HepG2 (cell line): ENCODE results near the gene ZCCHC24.
"Not testable (repeated sequence)": the region's sequence is repeated elsewhere in the genome, so short reads cannot be mapped to it uniquely, and the experiment has no call there.

Experiments used
- CHD4 ChIP-seq: fragments of 200-600 bp; sonication (generic); IDR thresholded peaks from 2 replicates; pipeline ENCODE4 v1.7.0; 2017; ENCODE audit warnings: mild to moderate bottlenecking, low read length, borderline replicate concordance
- HCFC1 ChIP-seq: fragments of 150-350 bp; IDR thresholded peaks from 2 replicates; pipeline ENCODE4 v1.6.1; 2014; ENCODE audit warnings: low read depth, low read length
- RELA ChIP-seq: sonication (generic); formaldehyde crosslinking; IDR thresholded peaks from 2 replicates; pipeline ENCODE4 v1.4.0; 2020; ENCODE audit warnings: missing genetic modification reagents
- ZBTB3 ChIP-seq: sonication (generic); formaldehyde crosslinking; IDR thresholded peaks from 2 replicates; pipeline ENCODE4 v1.4.0; 2020; ENCODE audit warnings: low read depth, mild to moderate bottlenecking, moderate library complexity, missing genetic modification reagents, borderline replicate concordance
- ZFP41 ChIP-seq: sonication (generic); formaldehyde crosslinking; IDR thresholded peaks from 2 replicates; pipeline ENCODE4 v1.4.0; 2020; ENCODE audit warnings: mild to moderate bottlenecking, missing genetic modification reagents, borderline replicate concordance
- TF ChIP-seq, protein P1 (sequence below): sonication (generic); formaldehyde crosslinking; IDR thresholded peaks from 2 replicates; pipeline ENCODE4 v1.8.0; 2022; ENCODE audit warnings: missing genetic modification reagents, mild to moderate bottlenecking, moderate library complexity, borderline replicate concordance
- TF ChIP-seq, protein P2 (sequence below): sonication (generic); formaldehyde crosslinking; IDR thresholded peaks from 2 replicates; pipeline ENCODE4 v1.8.0; 2022; ENCODE audit warnings: mild to moderate bottlenecking, missing genetic modification reagents; ENCODE audit not compliant: insufficient replicate concordance

- not testable (repeated sequence) for TF ChIP-seq ZFP41; ZBTB3; CHD4; RELA (CRISPR knock-in tag); HCFC1
- TF ChIP-seq, protein P1, sequence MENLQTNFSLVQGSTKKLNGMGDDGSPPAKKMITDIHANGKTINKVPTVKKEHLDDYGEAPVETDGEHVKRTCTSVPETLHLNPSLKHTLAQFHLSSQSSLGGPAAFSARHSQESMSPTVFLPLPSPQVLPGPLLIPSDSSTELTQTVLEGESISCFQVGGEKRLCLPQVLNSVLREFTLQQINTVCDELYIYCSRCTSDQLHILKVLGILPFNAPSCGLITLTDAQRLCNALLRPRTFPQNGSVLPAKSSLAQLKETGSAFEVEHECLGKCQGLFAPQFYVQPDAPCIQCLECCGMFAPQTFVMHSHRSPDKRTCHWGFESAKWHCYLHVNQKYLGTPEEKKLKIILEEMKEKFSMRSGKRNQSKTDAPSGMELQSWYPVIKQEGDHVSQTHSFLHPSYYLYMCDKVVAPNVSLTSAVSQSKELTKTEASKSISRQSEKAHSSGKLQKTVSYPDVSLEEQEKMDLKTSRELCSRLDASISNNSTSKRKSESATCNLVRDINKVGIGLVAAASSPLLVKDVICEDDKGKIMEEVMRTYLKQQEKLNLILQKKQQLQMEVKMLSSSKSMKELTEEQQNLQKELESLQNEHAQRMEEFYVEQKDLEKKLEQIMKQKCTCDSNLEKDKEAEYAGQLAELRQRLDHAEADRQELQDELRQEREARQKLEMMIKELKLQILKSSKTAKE, result not testable (repeated sequence)
- TF ChIP-seq, protein P2, sequence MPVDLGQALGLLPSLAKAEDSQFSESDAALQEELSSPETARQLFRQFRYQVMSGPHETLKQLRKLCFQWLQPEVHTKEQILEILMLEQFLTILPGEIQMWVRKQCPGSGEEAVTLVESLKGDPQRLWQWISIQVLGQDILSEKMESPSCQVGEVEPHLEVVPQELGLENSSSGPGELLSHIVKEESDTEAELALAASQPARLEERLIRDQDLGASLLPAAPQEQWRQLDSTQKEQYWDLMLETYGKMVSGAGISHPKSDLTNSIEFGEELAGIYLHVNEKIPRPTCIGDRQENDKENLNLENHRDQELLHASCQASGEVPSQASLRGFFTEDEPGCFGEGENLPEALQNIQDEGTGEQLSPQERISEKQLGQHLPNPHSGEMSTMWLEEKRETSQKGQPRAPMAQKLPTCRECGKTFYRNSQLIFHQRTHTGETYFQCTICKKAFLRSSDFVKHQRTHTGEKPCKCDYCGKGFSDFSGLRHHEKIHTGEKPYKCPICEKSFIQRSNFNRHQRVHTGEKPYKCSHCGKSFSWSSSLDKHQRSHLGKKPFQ, result not testable (repeated sequence)
Observed at GRCh38 chr10:79332610-79333315, 112.7 kb downstream of the ZCCHC24 start.
